Activated T-cell treated with anti-CD3 and anti-CD28 coated beads, Interleukin-2, amount 50 U/mL, for 72 hours (primary cell): ENCODE data around the gene FCHSD2. TPM values are rescaled to one million over a fixed set of nuclear protein-coding genes. Genes with fewer than 3 reads are reported as not detected.
"Not testable (repeated sequence)": the region's sequence is repeated elsewhere in the genome, so short reads cannot be mapped to it uniquely, and the experiment has no call there.

Source experiments
- ATAC-seq, 2 donors: fragments of 150-1000 bp; cut with Tn5 transposase; replicated peaks in 1 of 2; 2 replicates each; pipeline ENCODE4 v1.10.0; 2021; ENCODE audit warnings: moderate library complexity in 2 of 2, mild to moderate bottlenecking in 1 of 2
- DNase-seq, 2 donors: peaks; one replicate each; pipeline ENCODE4 v3.0.0; 2021 to 2022; ENCODE audit warnings: mixed read lengths in 1 of 2
- H3K27ac Mint-ChIP-seq: one replicate; pipeline ENCODE4 v1.8.0; 2022; ENCODE audit warnings: mild to moderate bottlenecking, moderate library complexity, mixed read lengths
- H3K27me3 Mint-ChIP-seq: one replicate; pipeline ENCODE4 v1.8.0; 2022; ENCODE audit warnings: low read depth, mixed read lengths
- H3K36me3 Mint-ChIP-seq, 2 donors: one replicate each; pipeline ENCODE4 v1.8.0; 2022; ENCODE audit warnings: mixed read lengths in 2 of 2, mild to moderate bottlenecking in 1 of 2; ENCODE audit not compliant: insufficient read depth in 2 of 2
- H3K4me1 Mint-ChIP-seq: one replicate; pipeline ENCODE4 v1.8.0; 2022; ENCODE audit warnings: low read depth, mixed read lengths
- H3K4me3 Mint-ChIP-seq, 2 donors: one replicate each; pipeline ENCODE4 v1.8.0; 2022; ENCODE audit warnings: mild to moderate bottlenecking in 2 of 2, mixed read lengths in 2 of 2, moderate library complexity in 2 of 2
- H3K9me3 Mint-ChIP-seq, 2 donors: one replicate each; pipeline ENCODE4 v1.8.0; 2022; ENCODE audit warnings: mixed read lengths in 2 of 2
- total RNA-seq, 2 donors: library from RNA; stranded (reverse); gene quantifications; one replicate each; pipeline ENCODE4 v1.2.3, GENCODE V29; 2022

The FCHSD2 gene
- total RNA-seq, 2 donors from 2014 or later, result 38.3 to 47.1 TPM

DNA sequence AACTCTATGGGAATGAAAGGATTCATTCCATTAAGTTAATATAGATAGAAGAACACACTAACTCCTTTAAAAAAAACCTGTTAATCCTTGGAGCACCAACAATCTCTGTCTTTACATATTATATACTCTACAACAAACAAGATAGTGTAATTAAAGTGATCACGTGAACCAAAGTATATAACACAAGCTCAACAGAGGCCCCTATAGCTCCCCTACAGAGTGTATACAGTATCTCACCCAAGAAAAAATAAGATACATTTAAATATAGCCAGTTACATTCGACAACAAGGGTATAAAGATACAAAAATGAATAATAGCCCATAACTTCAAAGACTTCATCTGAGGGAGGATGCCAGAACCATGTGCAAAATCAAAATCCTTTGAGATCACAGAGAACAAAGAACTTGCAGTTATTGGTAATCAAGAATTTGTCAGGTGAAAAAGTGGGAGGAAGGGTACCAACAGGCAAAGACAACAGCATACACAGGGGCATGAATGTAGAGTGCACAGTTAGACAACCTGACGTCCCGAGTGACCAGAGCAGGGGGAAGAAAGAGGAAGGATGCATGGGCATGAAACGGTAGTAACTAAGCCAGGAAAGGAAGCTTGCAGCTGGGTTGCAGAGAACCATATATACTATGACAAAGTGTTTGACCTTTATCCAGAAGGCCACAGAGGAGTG is 4.7 kb downstream of the FCHSD2 start:
- Mint-ChIP-seq H3K4me1 (peaks cover 23% of the 10 kb centered on the region), H3K27ac (peak overlapping the region; percentile 82), H3K9me3 (no peaks in the 10 kb centered on the region), H3K4me3 (peak overlapping the region in 1 of 2 donors; percentile 65), H3K36me3 (peaks cover 9 to 19% of the 10 kb centered on the region in 2 donors), H3K27me3 (no peaks in the 10 kb centered on the region)
- DNase-seq (no peak), ATAC-seq (no peak)

DNA sequence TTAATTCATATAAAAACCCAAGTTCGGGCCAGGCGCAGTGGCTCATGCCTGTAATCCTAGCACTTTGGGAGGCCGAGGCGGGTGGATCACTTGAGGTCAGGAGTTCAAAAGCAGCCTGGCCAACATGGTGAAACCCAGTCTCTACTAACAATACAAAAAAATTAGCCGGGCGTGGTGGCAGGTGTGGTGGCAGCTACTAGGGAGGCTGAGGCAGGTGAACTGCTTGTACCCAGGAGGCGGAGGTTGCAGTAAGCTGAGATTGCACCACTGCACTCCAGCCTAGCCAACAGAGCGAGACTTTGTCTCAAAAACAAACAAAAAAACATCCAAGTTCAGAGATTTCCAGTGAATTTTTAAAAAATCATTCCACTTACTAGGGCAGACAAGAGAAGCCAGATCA is 5.4 kb downstream of the FCHSD2 start:
- ATAC-seq, H3K9me3 Mint-ChIP-seq, H3K4me3 Mint-ChIP-seq, DNase-seq, H3K27me3 Mint-ChIP-seq, H3K27ac Mint-ChIP-seq: not testable (repeated sequence)
- H3K4me1 Mint-ChIP-seq, result peaks cover 28% of the 10 kb centered on the region
- peaks cover 8 to 19% of the 10 kb centered on the region in 2 donors for H3K36me3 Mint-ChIP-seq

DNA sequence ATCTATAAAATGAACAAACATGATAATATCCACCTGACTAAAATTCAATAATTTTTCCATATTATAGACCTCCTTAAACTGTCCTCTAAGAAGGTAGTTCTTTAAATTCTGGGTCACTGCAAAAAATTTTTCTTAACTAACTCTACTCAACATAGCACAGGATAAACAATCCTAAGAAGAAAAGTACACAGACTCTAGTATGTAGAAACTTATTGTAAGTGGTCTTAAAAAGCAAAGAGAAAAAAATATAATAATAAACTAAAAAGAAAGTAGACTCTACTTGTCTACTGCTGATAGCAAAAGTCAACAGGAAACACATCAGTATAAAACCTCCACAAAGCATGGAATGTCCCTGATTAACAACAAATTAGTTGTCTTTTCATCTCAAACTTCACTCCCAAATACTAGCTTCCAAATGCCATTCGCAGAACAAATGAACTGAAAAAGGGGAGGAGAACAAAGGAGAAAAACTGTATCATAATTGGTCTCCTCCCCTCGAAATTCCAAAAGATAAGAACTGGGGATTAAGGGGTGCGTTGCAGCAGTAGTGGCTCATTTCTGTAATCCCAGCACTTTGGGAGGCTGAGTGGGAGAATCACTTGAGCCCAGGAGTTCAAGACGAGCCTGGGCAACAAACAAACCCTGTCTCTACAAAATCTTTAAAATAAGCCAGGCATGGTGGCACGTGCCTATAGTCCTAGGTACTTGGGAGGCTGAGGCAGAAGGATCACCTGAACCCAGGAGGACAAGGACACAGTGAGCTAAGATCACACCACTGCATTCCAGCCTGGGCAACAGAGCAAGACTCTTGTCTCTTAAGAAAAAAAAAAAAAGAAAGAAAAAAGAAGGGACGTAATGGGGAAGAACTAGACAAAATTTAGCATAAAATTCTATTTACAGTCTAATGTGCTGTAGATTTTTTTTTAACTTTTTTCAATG is 6.5 kb downstream of the FCHSD2 start:
- no peak for ATAC-seq
- no peaks in the 10 kb centered on the region for H3K9me3 Mint-ChIP-seq
- DNase-seq, result no peak
- H3K36me3 Mint-ChIP-seq, result peaks cover 5 to 16% of the 10 kb centered on the region in 2 donors
- no peak overlapping the region for H3K4me3 Mint-ChIP-seq
- H3K27ac Mint-ChIP-seq, result no peak overlapping the region
- H3K4me1 Mint-ChIP-seq, result peaks cover 26% of the 10 kb centered on the region
- no peaks in the 10 kb centered on the region for H3K27me3 Mint-ChIP-seq

DNA sequence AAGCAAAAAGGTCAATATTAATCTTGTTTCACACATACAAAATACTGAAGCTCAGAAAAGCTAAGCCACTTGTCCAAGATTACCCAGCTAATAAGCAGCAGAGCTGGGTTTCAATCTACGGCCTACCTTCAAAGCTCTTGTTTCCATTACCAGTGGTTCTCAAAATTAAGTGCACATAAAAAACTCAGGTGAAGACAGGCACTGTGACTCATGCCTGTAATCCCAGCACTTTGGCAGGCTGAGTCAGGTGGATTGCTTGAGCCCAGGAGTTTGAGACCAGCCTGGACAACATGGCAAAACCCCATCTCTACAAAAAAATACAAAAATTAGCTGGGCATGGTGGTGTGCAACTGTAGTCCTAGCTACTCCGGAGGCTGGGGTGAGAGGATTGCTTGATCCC is 9.8 kb downstream of the FCHSD2 start:
- not testable (repeated sequence) for H3K9me3 Mint-ChIP-seq, ATAC-seq, H3K4me1 Mint-ChIP-seq, H3K27me3 Mint-ChIP-seq, H3K27ac Mint-ChIP-seq, DNase-seq, H3K4me3 Mint-ChIP-seq
- peaks cover 0 to 12% of the 10 kb centered on the region in 2 donors for H3K36me3 Mint-ChIP-seq

DNA sequence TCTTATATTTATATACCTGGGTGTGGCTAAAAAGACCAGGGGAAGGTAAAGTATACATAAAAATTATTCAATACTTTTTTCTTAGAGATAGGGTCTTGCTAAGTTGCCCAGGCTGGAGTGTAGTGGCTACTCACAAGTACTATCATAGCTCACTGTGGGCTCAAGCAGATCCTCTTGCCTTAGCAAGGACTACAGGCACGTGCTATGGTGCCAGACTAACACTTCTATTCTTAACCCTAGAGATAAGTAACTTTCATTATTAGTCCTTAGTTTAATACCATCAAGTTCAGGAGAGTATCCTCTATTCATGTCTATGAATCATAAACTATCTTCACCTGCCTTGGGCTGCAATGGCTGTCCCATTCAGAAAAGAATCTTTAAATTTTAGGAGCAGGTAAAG is 11.9 kb downstream of the FCHSD2 start:
- DNase-seq, result no peak
- no peak overlapping the region for H3K27ac Mint-ChIP-seq
- no peak for ATAC-seq
- H3K9me3 Mint-ChIP-seq, result peaks cover 2% of the 10 kb centered on the region in 2 donors
- H3K36me3 Mint-ChIP-seq, result peaks cover 2 to 10% of the 10 kb centered on the region in 2 donors
- H3K4me3 Mint-ChIP-seq, result no peak overlapping the region
- peaks cover 4% of the 10 kb centered on the region for H3K4me1 Mint-ChIP-seq
- no peaks in the 10 kb centered on the region for H3K27me3 Mint-ChIP-seq

DNA sequence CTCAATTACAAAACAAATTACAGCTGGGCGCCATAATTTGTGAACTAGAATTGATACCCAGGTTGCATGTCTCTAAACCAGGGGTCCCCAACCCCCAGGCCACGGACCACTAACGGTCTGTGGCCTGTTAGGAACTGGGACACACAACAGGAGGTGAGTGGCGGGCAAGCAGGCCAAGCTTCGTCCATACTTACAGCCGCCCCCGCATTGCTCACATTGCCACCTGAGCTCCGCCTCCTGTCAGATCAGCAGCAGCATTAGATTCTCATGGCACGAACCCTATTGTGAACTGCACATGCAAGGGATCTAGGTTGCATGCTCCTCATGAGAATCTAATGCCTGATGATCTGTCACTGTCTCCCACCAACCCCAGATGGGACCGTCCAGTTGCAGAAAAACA is 12.9 kb downstream of the FCHSD2 start:
- peaks cover 7 to 18% of the 10 kb centered on the region in 2 donors for H3K36me3 Mint-ChIP-seq
- DNase-seq (no peak), ATAC-seq (no peak)
- H3K27ac Mint-ChIP-seq, result no peak overlapping the region
- no peaks in the 10 kb centered on the region for H3K27me3 Mint-ChIP-seq
- H3K4me1 Mint-ChIP-seq, result peaks cover 4% of the 10 kb centered on the region
- peaks cover 6% of the 10 kb centered on the region in 2 donors for H3K9me3 Mint-ChIP-seq
- H3K4me3 Mint-ChIP-seq, result no peak overlapping the region

DNA sequence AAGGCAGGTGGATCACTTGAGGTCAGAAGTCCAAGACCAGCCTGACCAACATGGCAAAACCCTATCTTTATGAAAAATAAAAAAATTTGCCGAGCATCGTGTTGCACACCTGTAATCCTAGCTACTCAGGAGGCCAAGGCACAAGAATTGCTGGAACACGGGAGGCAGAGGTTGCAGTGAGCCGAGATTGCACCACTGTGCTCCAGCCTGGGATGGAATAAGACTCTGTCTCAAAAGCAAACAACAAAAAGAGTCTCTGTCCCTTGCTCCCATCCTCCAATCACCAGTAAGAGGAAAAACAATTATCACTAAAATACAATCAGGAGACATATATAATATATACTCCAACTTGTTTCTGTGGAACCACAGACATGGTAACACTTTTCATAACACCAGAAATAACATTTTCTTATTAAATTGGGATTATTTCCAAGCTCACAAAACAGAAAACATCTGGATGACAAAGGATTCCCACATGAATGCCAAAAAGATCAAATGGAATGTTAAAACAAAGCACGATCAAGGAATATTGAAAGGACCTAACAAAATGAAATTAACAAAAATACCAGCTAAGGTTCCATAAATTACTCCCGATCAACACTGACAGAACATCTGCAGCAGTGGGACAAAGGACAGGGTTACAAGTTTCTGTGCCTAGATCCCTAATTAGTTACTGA is 15.2 kb downstream of the FCHSD2 start:
- H3K9me3 Mint-ChIP-seq, result peaks cover 6% of the 10 kb centered on the region in 2 donors
- H3K27ac Mint-ChIP-seq, result no peak overlapping the region
- H3K36me3 Mint-ChIP-seq, result peaks cover 10 to 18% of the 10 kb centered on the region in 2 donors
- no peak overlapping the region for H3K4me3 Mint-ChIP-seq
- no peak for ATAC-seq
- H3K4me1 Mint-ChIP-seq, result no peaks in the 10 kb centered on the region
- H3K27me3 Mint-ChIP-seq, result no peaks in the 10 kb centered on the region
- DNase-seq, result no peak

DNA sequence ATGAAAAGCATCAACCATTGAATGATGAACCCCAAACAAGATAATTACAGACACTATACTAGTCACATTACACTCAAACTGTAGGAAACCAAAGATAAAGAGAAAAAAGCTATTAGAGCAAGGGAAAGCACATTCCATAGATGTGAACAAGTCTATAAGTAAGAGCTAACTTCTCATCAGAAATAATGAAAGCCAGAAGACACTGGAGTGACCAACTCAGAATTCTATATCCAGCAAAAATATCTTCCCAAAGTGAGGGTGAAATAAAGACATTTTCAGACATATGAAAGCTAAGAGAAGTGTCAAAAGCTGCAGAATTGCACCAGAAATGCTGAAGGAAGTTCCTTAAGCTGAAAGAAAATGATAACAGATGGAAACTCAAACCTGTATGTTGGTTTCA is 17.3 kb downstream of the FCHSD2 start:
- H3K9me3 Mint-ChIP-seq, result peaks cover 6% of the 10 kb centered on the region in 2 donors
- DNase-seq (no peak), ATAC-seq (no peak)
- H3K4me1 Mint-ChIP-seq, result no peaks in the 10 kb centered on the region
- H3K27ac Mint-ChIP-seq, result no peak overlapping the region
- no peaks in the 10 kb centered on the region for H3K27me3 Mint-ChIP-seq
- H3K36me3 Mint-ChIP-seq, result peaks cover 12 to 18% of the 10 kb centered on the region in 2 donors
- H3K4me3 Mint-ChIP-seq, result no peak overlapping the region

DNA sequence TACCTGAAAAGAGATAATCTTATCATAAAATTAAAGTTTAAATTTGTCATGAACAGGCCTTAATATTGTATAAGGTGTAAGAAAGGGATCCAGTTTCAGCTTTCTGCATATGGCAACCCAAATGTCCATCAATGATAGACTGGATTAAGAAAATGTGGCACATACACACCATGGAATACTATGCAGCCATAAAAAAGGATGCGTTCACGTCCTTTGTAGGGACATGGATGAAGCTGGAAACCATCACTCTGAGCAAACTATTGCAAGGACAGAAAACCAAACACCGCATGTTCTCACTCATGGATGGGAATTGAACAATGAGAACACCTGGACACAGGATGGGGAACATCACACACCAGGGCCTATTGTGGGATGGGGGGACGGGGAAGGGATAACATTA is 18.2 kb downstream of the FCHSD2 start:
- H3K27me3 Mint-ChIP-seq, H3K27ac Mint-ChIP-seq, H3K9me3 Mint-ChIP-seq, H3K4me1 Mint-ChIP-seq, ATAC-seq, DNase-seq, H3K4me3 Mint-ChIP-seq: not testable (repeated sequence)
- peaks cover 12 to 18% of the 10 kb centered on the region in 2 donors for H3K36me3 Mint-ChIP-seq

DNA sequence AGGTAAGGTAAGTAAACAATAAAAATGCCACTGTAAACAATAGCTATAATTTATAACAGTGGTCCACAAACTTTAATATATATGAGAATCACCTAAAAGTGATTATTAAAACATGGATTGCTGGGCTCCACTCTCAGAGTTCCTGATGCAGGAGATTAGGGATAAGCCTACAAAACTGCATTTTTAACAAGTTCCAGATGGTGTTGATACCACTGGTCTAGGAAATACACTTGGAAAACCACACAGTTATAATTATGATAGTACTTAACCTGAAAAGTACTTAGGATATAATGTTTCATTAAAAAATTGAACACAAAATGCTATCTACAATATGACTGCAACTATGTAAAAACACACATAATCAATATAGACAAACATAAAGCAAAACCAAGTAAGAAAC is 20.4 kb downstream of the FCHSD2 start:
- DNase-seq (no peak), ATAC-seq (no peak)
- Mint-ChIP-seq H3K4me3 (no peak overlapping the region), H3K27me3 (no peaks in the 10 kb centered on the region), H3K36me3 (peaks cover 12 to 14% of the 10 kb centered on the region in 2 donors), H3K4me1 (no peaks in the 10 kb centered on the region), H3K27ac (no peak overlapping the region), H3K9me3 (peaks cover 6% of the 10 kb centered on the region in 2 donors)

DNA sequence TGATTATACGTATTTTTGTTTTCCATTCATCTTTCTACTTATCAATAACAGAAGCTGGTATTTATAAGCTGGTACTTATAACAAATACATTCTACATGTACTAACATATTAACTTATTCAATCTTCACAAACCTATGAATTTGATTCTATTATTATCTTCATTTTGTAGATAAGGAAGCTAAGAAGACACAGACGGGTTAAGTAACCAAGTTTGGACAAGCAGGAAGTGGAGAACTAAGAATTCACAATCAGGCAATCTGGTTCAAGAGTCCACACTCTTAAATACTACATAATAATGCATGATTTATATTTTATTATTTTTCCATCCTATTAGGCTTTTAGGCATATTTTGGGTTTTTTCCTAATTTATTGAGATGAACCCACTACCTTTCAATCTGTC is 25.0 kb downstream of the FCHSD2 start:
- no peak for DNase-seq
- Mint-ChIP-seq H3K9me3 (peaks cover 2 to 3% of the 10 kb centered on the region in 2 donors), H3K4me3 (no peak overlapping the region), H3K4me1 (no peaks in the 10 kb centered on the region), H3K27me3 (no peaks in the 10 kb centered on the region), H3K36me3 (peaks cover 7 to 9% of the 10 kb centered on the region in 2 donors), H3K27ac (no peak overlapping the region)
- no peak for ATAC-seq

DNA sequence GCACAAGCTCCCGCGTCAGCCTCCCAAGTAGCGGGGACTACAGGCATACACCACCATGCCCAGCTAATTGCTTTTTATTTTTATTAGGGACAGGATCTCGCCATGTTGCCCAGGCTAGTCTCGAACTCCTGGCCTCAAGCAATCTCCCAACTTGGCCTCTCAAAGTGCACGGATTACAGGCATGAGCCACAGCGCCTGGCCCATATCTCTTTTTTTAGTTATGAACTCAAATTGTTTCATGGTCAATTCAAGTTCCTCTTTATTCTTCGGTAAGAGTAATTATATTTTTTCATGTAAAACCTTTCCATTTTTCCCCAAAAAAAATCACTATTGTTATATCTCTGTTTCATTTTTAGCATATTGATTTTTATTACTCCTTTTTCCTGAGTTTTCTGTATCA is 25.5 kb downstream of the FCHSD2 start:
- no peak overlapping the region for H3K4me3 Mint-ChIP-seq
- no peaks in the 10 kb centered on the region for H3K4me1 Mint-ChIP-seq
- DNase-seq (no peak), ATAC-seq (no peak)
- no peak overlapping the region for H3K27ac Mint-ChIP-seq
- H3K9me3 Mint-ChIP-seq, result peaks cover 2 to 3% of the 10 kb centered on the region in 2 donors
- peaks cover 7 to 9% of the 10 kb centered on the region in 2 donors for H3K36me3 Mint-ChIP-seq
- H3K27me3 Mint-ChIP-seq, result no peaks in the 10 kb centered on the region

DNA sequence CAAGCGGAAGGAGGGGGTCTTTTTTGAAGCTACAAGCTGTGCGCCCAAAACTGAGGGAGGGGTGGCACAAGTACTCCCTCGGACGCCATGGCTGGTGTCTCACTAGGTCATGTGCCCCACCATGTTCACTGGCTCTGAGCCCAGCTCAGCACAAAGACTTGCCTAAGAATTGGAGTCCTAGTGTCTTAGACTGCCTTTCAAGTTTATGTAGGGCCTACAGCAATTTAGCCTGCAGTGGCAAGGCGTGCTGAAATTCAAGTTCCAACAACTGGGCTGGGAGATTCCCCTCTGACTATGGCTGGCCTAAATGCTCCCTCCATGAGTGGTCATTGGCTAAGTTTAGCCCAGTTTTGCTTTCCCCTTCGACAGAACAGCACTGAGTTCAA is 27.3 kb downstream of the FCHSD2 start:
- Mint-ChIP-seq H3K4me1 (no peaks in the 10 kb centered on the region), H3K36me3 (peaks cover 14 to 16% of the 10 kb centered on the region in 2 donors), H3K27ac (no peak overlapping the region), H3K4me3 (no peak overlapping the region), H3K9me3 (peaks cover 7 to 13% of the 10 kb centered on the region in 2 donors), H3K27me3 (no peaks in the 10 kb centered on the region)
- ATAC-seq (no peak), DNase-seq (no peak)
